ENCODE data around the gene NUBP1. TPM values are rescaled to one million over a fixed set of nuclear protein-coding genes. Genes with fewer than 3 reads are reported as not detected.

NUBP1 gene
- total RNA-seq, 1 donor from 2014 or later, result 28.1 TPM

DNA sequence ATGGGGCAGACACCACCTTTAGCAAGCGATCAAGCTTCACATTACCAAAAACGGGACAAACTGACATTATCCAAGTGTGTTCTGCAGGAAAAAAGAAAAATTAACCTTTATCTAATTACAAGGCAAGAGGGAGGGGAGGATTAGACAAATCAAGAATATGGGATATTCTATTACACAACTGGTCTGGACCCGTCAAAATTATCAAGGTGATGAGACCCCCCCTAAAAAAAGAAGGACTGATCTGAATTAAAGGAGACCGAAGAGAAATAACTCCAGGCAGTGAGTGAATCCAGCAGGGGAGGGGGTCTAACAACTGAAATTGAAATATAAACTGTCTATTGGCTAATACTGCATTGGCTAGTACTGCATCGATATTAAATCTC lies 424 bp upstream of the NUBP1 start:
- no peak for DNase-seq (ENCODE audit: low spot score, unreplicated experiment)
- peaks cover 4% of the 10 kb centered on the region for H3K36me3 Mint-ChIP-seq (ENCODE audit: insufficient read depth)
- peak overlapping the region; percentile 100 for H3K27ac Mint-ChIP-seq
- H3K4me1 Mint-ChIP-seq (ENCODE audit: low read depth), result peaks cover 14% of the 10 kb centered on the region
- H3K27me3 Mint-ChIP-seq, result no peaks in the 10 kb centered on the region
- H3K4me3 Mint-ChIP-seq (ENCODE audit: low read depth), result peak overlapping the region; percentile 96
- no peaks in the 10 kb centered on the region for H3K9me3 Mint-ChIP-seq (ENCODE audit: low read depth)
- TF ChIP-seq, protein P1, sequence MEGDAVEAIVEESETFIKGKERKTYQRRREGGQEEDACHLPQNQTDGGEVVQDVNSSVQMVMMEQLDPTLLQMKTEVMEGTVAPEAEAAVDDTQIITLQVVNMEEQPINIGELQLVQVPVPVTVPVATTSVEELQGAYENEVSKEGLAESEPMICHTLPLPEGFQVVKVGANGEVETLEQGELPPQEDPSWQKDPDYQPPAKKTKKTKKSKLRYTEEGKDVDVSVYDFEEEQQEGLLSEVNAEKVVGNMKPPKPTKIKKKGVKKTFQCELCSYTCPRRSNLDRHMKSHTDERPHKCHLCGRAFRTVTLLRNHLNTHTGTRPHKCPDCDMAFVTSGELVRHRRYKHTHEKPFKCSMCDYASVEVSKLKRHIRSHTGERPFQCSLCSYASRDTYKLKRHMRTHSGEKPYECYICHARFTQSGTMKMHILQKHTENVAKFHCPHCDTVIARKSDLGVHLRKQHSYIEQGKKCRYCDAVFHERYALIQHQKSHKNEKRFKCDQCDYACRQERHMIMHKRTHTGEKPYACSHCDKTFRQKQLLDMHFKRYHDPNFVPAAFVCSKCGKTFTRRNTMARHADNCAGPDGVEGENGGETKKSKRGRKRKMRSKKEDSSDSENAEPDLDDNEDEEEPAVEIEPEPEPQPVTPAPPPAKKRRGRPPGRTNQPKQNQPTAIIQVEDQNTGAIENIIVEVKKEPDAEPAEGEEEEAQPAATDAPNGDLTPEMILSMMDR (IDR thresholded peaks at IDR 0.05; ENCODE audit: unreplicated experiment), result no peak

DNA sequence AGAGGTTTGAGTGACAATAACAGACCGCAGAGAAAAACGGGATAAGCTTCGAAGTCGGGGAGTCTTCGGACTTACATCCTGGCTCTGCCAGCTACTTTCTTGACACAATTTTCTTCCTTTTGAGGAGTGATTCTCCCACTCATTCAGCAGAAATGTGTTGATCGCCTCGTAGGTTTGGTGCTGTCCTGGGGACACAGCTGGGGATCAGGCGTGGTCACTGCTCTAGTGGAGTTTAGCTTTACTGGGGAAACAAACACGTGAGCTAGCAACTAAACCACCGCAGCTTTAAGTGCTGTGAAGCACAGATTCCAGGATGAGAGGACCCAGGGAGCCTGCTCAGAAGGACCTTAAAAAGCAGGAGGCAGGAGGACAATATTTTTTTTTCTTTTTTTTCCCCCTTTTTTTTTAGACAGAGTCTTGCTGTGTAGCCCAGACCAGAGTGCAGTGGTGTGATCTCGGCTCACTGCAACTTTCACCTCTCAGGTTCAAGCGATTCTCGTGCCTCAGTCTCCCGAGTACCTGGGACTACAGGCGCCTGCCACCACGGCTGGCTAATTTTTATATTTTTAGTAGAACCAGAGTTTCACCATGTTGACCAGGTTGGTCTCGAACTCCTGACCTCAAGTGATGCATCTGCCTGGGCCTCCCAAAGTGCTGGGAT lies 858 bp downstream of the NUBP1 start:
- TF ChIP-seq, protein P1 (IDR thresholded peaks at IDR 0.05; ENCODE audit: unreplicated experiment), result no peak
- H3K27me3 Mint-ChIP-seq, result no peaks in the 10 kb centered on the region
- peaks cover 14% of the 10 kb centered on the region for H3K4me1 Mint-ChIP-seq (ENCODE audit: low read depth)
- no peaks in the 10 kb centered on the region for H3K9me3 Mint-ChIP-seq (ENCODE audit: low read depth)
- DNase-seq (ENCODE audit: low spot score, unreplicated experiment), result no peak
- peaks cover 9% of the 10 kb centered on the region for H3K36me3 Mint-ChIP-seq (ENCODE audit: insufficient read depth)
- H3K27ac Mint-ChIP-seq, result peak overlapping the region; percentile 100
- peak overlapping the region; percentile 96 for H3K4me3 Mint-ChIP-seq (ENCODE audit: low read depth)

DNA sequence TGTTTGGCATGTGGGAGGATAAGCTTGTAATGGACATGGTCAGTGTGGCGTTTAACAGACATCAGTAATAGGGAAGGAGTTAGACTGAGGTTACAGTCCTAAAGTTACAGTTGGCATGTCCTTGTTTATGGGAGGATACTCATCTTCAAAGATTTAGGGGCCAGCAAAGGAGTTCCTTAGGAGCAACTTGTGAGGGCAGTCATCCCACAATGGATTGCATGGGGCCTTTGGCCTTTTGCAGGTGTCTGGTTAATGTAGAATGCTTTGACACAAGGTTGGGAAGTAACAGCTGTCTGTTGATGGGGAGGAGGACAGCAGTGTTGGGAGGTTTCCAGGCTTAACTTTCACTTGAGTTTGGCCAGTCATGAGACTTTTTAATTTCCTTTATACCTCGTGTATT lies 2.2 kb downstream of the NUBP1 start:
- Mint-ChIP-seq H3K9me3 (ENCODE audit: low read depth) (no peaks in the 10 kb centered on the region), H3K4me1 (ENCODE audit: low read depth) (peaks cover 14% of the 10 kb centered on the region), H3K36me3 (ENCODE audit: insufficient read depth) (peaks cover 10% of the 10 kb centered on the region), H3K4me3 (ENCODE audit: low read depth) (peak overlapping the region; percentile 18), H3K27me3 (no peaks in the 10 kb centered on the region), H3K27ac (no peak overlapping the region)
- no peak for DNase-seq (ENCODE audit: low spot score, unreplicated experiment)
- TF ChIP-seq, protein P1 (IDR thresholded peaks at IDR 0.05; ENCODE audit: unreplicated experiment), result no peak

DNA sequence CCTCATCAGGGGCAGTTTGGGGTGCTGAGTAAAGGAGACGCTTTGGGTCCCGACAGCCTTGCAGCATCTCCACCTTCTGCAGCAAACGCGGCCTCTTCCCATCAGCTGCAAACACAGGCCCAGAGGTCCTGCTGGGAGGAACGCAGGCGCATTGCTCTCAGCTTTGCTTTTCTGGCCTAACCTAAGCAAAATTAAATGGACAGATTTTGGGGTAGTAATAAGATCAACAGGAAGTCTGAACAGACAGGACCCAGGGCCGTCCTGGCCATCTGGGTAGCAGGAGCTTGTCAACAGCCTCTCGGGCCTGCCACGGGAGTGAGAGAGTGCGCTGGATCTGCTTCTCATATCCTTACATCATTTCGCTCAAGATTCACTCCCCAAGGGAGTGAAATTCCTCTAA lies 7.2 kb downstream of the NUBP1 start:
- Mint-ChIP-seq H3K36me3 (ENCODE audit: insufficient read depth) (peaks cover 17% of the 10 kb centered on the region), H3K9me3 (ENCODE audit: low read depth) (no peaks in the 10 kb centered on the region), H3K4me1 (ENCODE audit: low read depth) (no peaks in the 10 kb centered on the region), H3K4me3 (ENCODE audit: low read depth) (no peak overlapping the region), H3K27me3 (no peaks in the 10 kb centered on the region), H3K27ac (no peak overlapping the region)
- TF ChIP-seq, protein P1 (IDR thresholded peaks at IDR 0.05; ENCODE audit: unreplicated experiment), result no peak
- DNase-seq (ENCODE audit: low spot score, unreplicated experiment), result no peak

DNA sequence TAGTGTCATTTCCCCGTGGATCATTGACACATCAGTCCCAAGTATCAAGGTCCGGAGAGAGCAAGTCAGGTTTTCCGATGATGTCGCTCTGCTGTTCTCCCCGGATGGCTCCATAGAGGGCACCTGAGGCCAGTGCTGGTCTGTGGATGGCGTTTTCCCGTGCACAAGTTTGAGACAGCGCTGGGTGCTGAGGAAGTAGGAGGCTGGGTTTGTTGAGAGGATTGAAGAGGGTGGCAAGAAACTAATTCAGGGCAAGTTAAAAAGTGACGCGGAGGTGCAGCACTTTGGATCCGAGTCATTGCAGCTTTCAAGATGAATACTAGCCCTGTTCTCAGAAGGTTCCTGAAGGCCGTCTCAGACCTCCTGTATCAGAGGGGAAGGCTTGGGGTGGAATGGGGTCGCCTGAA lies 7.7 kb downstream of the NUBP1 start:
- Mint-ChIP-seq H3K36me3 (ENCODE audit: insufficient read depth) (peaks cover 19% of the 10 kb centered on the region), H3K27me3 (no peaks in the 10 kb centered on the region), H3K27ac (no peak overlapping the region), H3K4me1 (ENCODE audit: low read depth) (no peaks in the 10 kb centered on the region), H3K4me3 (ENCODE audit: low read depth) (no peak overlapping the region), H3K9me3 (ENCODE audit: low read depth) (no peaks in the 10 kb centered on the region)
- no peak for DNase-seq (ENCODE audit: low spot score, unreplicated experiment)
- TF ChIP-seq, protein P1 (IDR thresholded peaks at IDR 0.05; ENCODE audit: unreplicated experiment), result no peak

All from progenitor cell of endocrine pancreas (in vitro differentiated cells).